GM10248 (cell line): Measurements from ENCODE around the gene MYLK2.

Source experiments
- CTCF ChIA-PET: fragments of 300-600 bp; sonication (Branson Sonifier 250); formaldehyde crosslinking; extraction: SDS; loops from one replicate; lab custom pipeline; 2021; ENCODE audit warnings: antibody characterized with exemption; lab: Yijun Ruan, JAX
- POLR2A ChIA-PET: fragments of 350-650 bp; sonication (Branson Sonifier 250); formaldehyde crosslinking; extraction: SDS; loops from one replicate; lab custom pipeline; 2020; ENCODE audit warnings: antibody characterized with exemption; lab: Yijun Ruan, JAX
- DNase-seq: peaks from one replicate; pipeline ENCODE4 v3.0.0; 2012; ENCODE audit errors: extremely low spot score
- CTCF ChIP-seq: IDR thresholded peaks from 2 replicates; pipeline ENCODE4 v1.5.1; 2012; ENCODE audit warnings: mild to moderate bottlenecking, low read depth; ENCODE audit errors: extremely low read depth, missing control alignments, control extremely low read depth

MYLK2 gene

DNA sequence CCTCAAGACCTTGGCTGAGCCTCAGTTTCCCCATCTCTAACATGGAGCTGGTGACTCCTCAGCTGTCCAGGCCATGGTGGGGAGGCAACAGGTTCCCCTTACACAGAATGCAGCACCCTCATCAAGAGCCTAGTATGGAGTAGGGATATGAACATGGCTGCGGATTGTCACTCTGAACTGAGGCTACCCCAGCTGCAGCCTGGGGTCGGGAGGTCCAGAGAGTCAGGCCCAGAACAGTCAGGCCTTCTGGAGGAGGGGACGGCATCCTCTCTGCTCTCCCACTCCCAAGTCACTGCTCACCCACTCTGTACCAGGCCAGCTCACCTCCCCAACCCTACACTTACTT is 27.6 kb downstream of the MYLK2 start:
- CTCF ChIA-PET: interaction anchor here (0.6 to 6.2 kb wide), 40 partner anchors 9 to 248 kb away, joined by 3 to 87 read pairs (median 4); partner anchors contain the start of genes DUSP15, PDRG1, TTLL9 and XKR7
- DNase-seq: no peak
- POLR2A ChIA-PET: no interaction called here
- TF ChIP-seq CTCF: no peak

DNA sequence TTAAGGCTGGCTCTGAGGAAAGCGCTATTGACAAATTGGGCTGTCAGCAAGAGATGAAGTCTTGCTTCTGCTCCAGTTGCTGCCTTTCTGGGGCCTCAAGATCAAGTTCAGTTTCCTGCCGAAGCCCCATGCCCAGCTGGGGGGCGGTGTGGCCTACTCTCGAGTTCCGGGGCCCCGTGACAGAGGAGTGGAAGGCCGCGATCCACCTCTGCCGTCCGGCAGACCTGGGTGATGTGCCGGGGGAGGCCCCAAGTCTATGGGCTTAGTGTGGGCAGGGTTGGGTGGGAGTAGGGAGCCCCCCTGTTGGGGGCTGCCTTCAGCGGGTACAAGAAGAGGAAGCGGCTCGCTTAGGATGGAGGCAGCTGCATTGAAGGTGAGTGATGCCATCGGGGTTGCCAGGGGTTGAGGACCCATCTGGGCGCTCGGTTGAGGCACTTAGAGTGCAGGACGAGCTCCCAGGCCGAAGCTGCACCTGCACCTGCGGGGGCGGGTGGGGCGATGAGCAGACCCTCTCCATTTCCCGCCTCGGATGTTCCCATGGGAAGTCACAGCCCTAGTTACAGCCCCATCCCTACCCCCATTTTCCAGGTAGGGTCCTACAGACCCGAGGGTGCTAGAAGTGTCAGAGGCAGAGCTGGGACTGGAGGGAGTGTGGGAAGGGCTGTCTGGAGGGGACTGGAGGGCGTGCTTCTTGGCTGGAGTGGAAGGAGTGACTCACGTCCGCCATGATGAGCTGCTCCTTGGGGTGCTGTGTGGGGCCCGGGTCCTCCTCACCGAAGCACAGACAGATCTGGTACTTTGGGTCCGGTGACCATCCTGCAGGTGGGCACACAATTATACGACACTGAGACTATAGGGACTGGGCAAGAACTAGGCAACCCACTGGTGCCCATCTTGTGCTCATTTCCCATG is 29.2 kb downstream of the MYLK2 start:
- DNase-seq: no peak
- CTCF ChIA-PET: interaction anchor here (1.0 to 6.2 kb wide), 12 partner anchors 7 to 243 kb away, joined by 3 to 87 read pairs (median 10); partner anchors contain the start of genes DUSP15, PDRG1, TTLL9 and XKR7
- no peak for TF ChIP-seq CTCF
- POLR2A ChIA-PET: no interaction called here

GRCh38 chr20:31849306-31849930 is 30.3 kb downstream of the MYLK2 start:
- ChIA-PET CTCF (interaction anchor here (0.9 to 8.3 kb wide), 11 partner anchors 13 to 242 kb away, joined by 3 to 200 read pairs (median 34); partner anchors contain the start of genes PDRG1 and XKR7), POLR2A (no interaction called here)
- no peak for DNase-seq
- no peak for TF ChIP-seq CTCF

DNA sequence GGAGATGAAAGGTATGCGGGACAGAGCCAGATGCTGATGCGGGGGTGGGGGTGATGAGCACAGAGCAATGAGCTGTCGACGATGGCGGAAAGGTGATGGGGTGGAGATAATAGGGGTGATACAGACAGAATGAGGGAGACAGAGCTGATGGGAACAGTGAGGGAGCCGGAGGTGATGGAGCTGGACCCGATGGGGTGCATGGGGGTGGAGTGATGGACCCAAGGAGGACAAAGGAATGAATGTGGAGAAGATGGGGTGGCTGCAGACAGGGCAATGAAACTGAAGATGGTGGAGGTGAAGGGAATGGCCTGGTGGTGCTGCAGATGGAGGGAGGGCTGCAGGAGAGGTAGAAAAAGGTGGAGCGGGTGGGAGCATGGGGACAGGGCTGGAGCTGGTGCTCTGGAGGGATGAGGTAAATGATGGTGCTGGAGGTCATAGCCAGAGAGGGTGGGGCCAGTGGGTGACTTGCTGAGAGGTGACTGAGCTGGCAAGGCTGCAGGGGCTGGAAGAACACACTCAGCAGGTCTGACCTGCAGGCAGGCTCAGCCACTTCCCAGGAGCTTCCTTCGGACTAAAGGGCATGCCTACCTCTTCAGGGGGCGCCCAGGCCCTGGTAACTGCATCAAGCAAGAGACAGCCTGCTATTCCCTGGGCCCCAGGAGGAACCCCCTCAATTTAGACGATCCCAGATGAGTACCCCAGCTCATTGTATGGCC is 32.2 kb downstream of the MYLK2 start:
- ChIA-PET POLR2A (no interaction called here), CTCF (interaction anchor here (0.9 to 8.3 kb wide), 29 partner anchors 11 to 240 kb away, joined by 3 to 200 read pairs (median 6); partner anchors contain the start of genes PDRG1 and XKR7)
- no peak for DNase-seq
- TF ChIP-seq CTCF: no peak

GRCh38 chr20:31853481-31853880 is 34.3 kb downstream of the MYLK2 start:
- DNase-seq: no peak
- no peak for TF ChIP-seq CTCF
- CTCF ChIA-PET: interaction anchor here (0.6 to 8.3 kb wide), 42 partner anchors 9 to 352 kb away, joined by 3 to 200 read pairs (median 6); partner anchors contain the start of genes PDRG1 and XKR7
- POLR2A ChIA-PET: no interaction called here
